D721Med (cell line): ENCODE results near the gene PPP1R2.

ENCODE experiments used
- DNase-seq: peaks from one replicate; pipeline ENCODE4 v3.0.0; 2011; ENCODE audit warnings: low spot score; ENCODE audit not compliant: insufficient read length
- FAIRE-seq: peaks from 2 replicates; lab custom pipeline; 2011; peaks lifted over from hg19 to GRCh38; lab: Jason Lieb, UNC
- TF ChIP-seq, protein P1 (sequence below): IDR thresholded peaks from 2 replicates; pipeline ENCODE4 v1.5.1; 2012; ENCODE audit warnings: mild to moderate bottlenecking, control low read depth; ENCODE audit not compliant: insufficient read depth; ENCODE audit errors: missing control alignments

PPP1R2 gene

DNA sequence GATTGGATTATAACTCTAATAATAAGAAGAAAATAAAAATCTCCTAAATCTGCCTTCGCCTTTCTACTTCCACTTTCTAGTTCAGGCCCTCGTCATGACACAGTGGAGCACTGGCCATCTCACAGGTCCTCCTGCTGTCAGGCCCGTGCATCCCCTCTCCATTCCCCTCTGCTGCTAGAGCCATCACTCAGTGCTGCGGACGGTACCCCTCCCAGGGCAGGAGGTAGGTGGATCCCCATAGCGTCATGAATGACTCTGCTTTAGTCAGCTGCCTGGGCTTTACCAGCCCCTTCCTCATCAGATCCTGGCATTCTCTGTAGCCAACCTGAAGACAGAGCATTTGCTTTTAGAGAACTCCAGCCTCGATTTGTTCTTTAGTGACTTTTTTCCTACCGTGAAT, 12.0 kb upstream of the PPP1R2 start:
- no peak for FAIRE-seq
- TF ChIP-seq, protein P1, sequence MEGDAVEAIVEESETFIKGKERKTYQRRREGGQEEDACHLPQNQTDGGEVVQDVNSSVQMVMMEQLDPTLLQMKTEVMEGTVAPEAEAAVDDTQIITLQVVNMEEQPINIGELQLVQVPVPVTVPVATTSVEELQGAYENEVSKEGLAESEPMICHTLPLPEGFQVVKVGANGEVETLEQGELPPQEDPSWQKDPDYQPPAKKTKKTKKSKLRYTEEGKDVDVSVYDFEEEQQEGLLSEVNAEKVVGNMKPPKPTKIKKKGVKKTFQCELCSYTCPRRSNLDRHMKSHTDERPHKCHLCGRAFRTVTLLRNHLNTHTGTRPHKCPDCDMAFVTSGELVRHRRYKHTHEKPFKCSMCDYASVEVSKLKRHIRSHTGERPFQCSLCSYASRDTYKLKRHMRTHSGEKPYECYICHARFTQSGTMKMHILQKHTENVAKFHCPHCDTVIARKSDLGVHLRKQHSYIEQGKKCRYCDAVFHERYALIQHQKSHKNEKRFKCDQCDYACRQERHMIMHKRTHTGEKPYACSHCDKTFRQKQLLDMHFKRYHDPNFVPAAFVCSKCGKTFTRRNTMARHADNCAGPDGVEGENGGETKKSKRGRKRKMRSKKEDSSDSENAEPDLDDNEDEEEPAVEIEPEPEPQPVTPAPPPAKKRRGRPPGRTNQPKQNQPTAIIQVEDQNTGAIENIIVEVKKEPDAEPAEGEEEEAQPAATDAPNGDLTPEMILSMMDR, result no peak
- DNase-seq, result no peak

DNA sequence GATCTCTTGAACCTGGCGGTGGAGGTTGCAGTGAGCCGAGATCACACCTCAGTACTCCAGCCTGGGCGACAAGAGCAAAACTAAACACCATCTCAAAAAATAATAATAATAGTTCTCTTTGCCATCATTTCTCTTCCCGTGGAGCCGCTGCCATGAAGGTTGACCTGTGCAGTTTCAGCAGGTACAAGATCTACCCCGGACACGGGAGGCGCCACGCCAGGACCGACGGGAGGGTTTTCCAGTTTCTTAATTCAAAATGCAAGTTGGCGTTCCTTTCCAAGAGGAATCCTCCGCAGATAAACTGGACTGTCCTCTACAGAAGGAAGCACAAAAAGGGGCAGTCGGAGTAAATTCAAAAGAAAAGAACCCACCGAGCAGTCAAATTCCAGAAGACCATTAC, 11.3 kb upstream of the PPP1R2 start:
- FAIRE-seq, result no peak
- no peak for DNase-seq
- TF ChIP-seq, protein P1, result no peak

DNA sequence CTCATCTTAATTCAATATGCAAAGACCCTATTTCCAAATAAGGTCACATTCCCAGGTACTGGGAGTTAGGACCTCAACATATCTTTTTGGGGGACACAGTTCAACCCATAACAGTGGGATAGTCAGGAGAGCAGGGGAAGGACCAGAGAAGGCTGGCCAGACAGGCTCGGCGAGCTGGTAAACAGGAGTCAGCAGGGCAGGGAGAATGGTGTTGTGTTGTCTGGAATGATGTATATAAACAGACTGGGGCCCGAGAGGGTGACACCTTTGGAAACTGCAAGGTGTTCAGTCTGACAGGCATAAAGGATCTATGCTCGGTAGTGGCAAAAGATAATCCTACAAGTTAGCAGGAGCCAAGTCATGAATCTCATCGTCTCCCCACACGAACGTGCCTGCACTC, 10.1 kb upstream of the PPP1R2 start:
- TF ChIP-seq, protein P1, result no peak
- no peak for DNase-seq
- no peak for FAIRE-seq

DNA sequence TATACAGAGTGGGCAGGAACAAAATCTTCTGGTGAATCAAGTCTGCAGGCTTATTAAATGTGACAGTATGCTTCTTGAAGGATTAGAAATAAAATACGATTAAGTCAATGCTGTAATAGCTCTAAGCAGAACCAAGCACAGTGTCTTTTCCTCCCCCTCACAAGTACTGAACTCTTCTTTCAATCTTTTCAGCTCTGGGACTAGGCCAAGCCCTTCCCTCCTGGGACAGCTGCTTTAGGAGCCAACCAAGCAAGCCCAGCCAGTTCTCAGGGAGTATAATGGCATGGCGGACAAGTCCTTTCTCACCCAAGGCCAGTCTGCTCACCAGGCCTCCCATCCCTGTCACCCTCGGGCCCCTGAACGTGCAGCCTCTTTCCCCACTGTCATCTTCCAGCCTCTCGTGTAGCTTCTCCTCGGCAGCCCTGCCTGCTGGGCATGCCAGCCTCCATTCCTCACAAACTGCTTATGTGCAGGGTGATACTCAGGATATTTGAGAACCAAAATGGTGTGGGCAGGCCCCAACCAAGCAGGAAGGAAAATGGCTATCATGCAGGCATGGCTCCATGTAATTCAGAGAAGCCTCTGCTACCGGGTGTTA, 8.4 kb upstream of the PPP1R2 start:
- TF ChIP-seq, protein P1, result no peak
- DNase-seq, result no peak
- no peak for FAIRE-seq

DNA sequence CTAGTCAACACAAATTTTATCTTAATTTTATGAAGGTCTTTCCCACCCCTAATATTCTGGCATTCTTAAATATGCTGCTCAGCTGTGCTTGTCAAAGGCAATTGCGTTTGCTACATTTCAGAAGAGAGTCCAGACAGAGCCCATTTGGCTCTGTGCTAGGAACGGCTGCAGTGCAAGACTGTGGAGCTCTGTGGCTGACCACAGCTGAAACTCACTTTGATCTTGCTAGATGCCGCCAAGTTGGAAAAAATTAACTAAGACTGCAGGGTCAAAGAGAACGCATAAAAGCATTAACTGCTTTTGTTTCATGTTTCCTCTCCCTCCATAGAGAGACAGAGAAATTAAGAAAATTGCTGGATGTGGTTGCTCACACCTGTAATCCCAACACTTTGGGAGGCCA, 7.6 kb upstream of the PPP1R2 start:
- DNase-seq (no peak), FAIRE-seq (no peak)
- TF ChIP-seq, protein P1, result no peak

DNA sequence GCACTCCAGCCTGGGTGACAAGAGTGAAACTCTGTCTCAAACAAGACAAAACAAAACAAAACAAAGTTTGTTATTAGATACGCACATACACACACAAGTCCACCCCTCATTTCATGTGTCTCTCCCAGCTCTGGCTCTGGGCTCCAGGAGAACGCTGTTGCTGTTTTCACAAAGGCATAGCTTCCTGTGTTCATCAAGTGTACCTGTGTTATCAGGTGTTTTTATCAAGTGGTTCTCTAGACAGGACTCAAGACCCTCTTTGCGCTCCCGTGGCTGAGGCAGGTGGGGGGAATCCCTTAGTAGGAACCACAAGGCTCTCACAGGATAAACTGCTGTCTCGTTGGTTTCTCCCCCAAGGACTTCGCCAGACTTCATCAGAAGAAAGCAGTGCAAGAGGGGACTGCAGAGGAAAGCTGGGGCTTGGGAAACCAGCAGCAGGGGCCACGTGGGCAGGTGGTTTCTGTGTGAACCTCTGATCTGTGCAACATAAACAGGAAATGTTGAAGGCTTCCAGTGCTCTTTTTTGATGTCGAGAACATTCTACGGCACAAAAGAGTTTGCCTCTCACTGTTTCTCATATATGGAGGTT, 6.9 kb upstream of the PPP1R2 start:
- TF ChIP-seq, protein P1, result no peak
- DNase-seq (no peak), FAIRE-seq (no peak)

DNA sequence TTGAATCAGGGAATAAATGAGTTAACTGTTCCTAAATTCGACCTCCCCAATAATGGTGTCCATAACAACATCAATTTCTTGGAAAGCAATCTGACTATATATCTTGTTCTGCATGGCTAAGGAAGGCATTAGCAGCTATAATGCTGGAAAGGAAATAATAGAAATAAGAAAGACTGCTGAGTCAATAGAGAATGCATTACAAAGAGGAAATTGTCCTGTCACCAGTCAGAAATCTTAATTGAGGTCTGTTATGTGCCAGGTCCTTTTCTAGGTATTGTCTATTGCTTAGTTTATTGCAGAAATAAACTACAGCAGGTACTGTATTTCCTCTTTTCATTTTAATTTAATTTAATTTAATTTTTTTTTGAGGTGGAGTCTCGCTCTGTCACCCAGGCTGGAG, 5.9 kb upstream of the PPP1R2 start:
- TF ChIP-seq, protein P1, result no peak

More for the DNA sequence above, 5.9 kb upstream of the PPP1R2 start:
- FAIRE-seq (no peak), DNase-seq (no peak)
